BJ (cell line): ENCODE data around the gene NPIPB8. TPM values are rescaled to one million over a fixed set of nuclear protein-coding genes. Genes with fewer than 3 reads are reported as not detected.
"Not testable (repeated sequence)": the region's sequence is repeated elsewhere in the genome, so short reads cannot be mapped to it uniquely, and the experiment has no call there.

Experiments
- CTCF ChIA-PET: fragments of 350-600 bp; formaldehyde crosslinking; extraction: SDS; loops from one replicate; lab custom pipeline; 2021; ENCODE audit warnings: antibody characterized with exemption, inconsistent platforms; lab: Yijun Ruan, JAX
- POLR2A ChIA-PET: fragments of 300-600 bp; sonication (Branson Sonifier 250); formaldehyde crosslinking; extraction: SDS; loops from one replicate; lab custom pipeline; 2021; ENCODE audit warnings: antibody characterized with exemption; lab: Charles Lee
- DNase-seq: peaks from one replicate; pipeline ENCODE4 v3.0.0-alpha.2; 2011; ENCODE audit warnings: low read depth
- H3K27me3 ChIP-seq: 2 replicates; pipeline ENCODE4 v1.6.0; 2011; ENCODE audit warnings: low read length; ENCODE audit not compliant: control insufficient read depth, insufficient read depth
- H3K36me3 ChIP-seq: 2 replicates; pipeline ENCODE4 v1.5.1; 2011; ENCODE audit warnings: low read length; ENCODE audit not compliant: control insufficient read depth, insufficient read depth
- H3K4me3 ChIP-seq: 2 replicates; pipeline ENCODE4 v1.5.1; 2011; ENCODE audit warnings: low read depth, mild to moderate bottlenecking, control low read depth, low read length
- CTCF ChIP-seq: IDR thresholded peaks from 2 replicates; pipeline ENCODE4 v1.5.1; 2011; ENCODE audit warnings: low read depth, mild to moderate bottlenecking, control low read depth, inconsistent platforms, low read length, moderate library complexity; ENCODE audit not compliant: insufficient read depth
- polyA plus RNA-seq: library from polyadenylated mRNA; depleted of rRNA; stranded (reverse); fragments of >200 nt; gene quantifications from 2 replicates; pipeline ENCODE4 v1.2.3, GENCODE V29; 2011

NPIPB8 gene
- polyA plus RNA-seq, 1 experiment, result not detected

GRCh38 chr16:28616636-28617035, 21.2 kb upstream of the NPIPB8 start:
- CTCF ChIA-PET, result interaction anchor here (0.6 to 1.4 kb wide), 6 partner anchors 12 to 1052 kb away, joined by 3 to 10 read pairs (median 4); partner anchors contain the start of genes APOBR and CLN3
- Histone ChIP-seq H3K4me3 (no peak overlapping the region), H3K27me3 (no peaks in the 10 kb centered on the region; the same call in 1 of the 2 replicates), H3K36me3 (no peaks in the 10 kb centered on the region)
- POLR2A ChIA-PET, result no interaction called here
- no peak for TF ChIP-seq CTCF
- no peak for DNase-seq

GRCh38 chr16:28617874-28618273, 20.0 kb upstream of the NPIPB8 start:
- TF ChIP-seq CTCF, result no peak
- no peak for DNase-seq
- Histone ChIP-seq H3K4me3 (no peak overlapping the region), H3K27me3 (no peaks in the 10 kb centered on the region; the same call in 1 of the 2 replicates), H3K36me3 (no peaks in the 10 kb centered on the region)
- CTCF ChIA-PET, result no interaction called here
- POLR2A ChIA-PET, result no interaction called here

- H3K4me3 ChIP-seq, POLR2A ChIA-PET, H3K36me3 ChIP-seq, H3K27me3 ChIP-seq, CTCF ChIA-PET, DNase-seq: not testable (repeated sequence)
Observed at GRCh38 chr16:28620316-28620715, 17.5 kb upstream of the NPIPB8 start.

GRCh38 chr16:28621481-28622155, 16.2 kb upstream of the NPIPB8 start:
- ChIA-PET CTCF (no interaction called here), POLR2A (no interaction called here)
- Histone ChIP-seq H3K4me3 (no peak overlapping the region), H3K36me3 (no peaks in the 10 kb centered on the region), H3K27me3 (no peaks in the 10 kb centered on the region; the same call in 1 of the 2 replicates)
- no peak for TF ChIP-seq CTCF
- no peak for DNase-seq

- H3K36me3 ChIP-seq, DNase-seq, POLR2A ChIA-PET, H3K4me3 ChIP-seq, CTCF ChIA-PET, H3K27me3 ChIP-seq: not testable (repeated sequence)
Observed at GRCh38 chr16:28622532-28623171, 15.2 kb upstream of the NPIPB8 start.

GRCh38 chr16:28623172-28623711, 14.6 kb upstream of the NPIPB8 start:
- H3K4me3 ChIP-seq, result peak overlapping the region; percentile 24
- H3K27me3 ChIP-seq, result no peaks in the 10 kb centered on the region; the same call in 1 of the 2 replicates
- no peaks in the 10 kb centered on the region for H3K36me3 ChIP-seq
- POLR2A ChIA-PET, result no interaction called here
- CTCF ChIA-PET, result no interaction called here
- no peak for DNase-seq
- no peak for TF ChIP-seq CTCF

GRCh38 chr16:28630905-28631304, 7.0 kb upstream of the NPIPB8 start:
- H3K27me3 ChIP-seq, CTCF ChIA-PET, POLR2A ChIA-PET: not testable (repeated sequence)

GRCh38 chr16:28636093-28636823, 1.6 kb upstream of the NPIPB8 start:
- POLR2A ChIA-PET, result not testable (repeated sequence)

More at GRCh38 chr16:28630905-28631304, 7.0 kb upstream of the NPIPB8 start:
- not testable (repeated sequence) for H3K36me3 ChIP-seq, H3K4me3 ChIP-seq, DNase-seq

More at GRCh38 chr16:28636093-28636823, 1.6 kb upstream of the NPIPB8 start:
- DNase-seq, CTCF ChIA-PET, H3K27me3 ChIP-seq, H3K4me3 ChIP-seq, H3K36me3 ChIP-seq: not testable (repeated sequence)
